Daoy (cell line): Measurements from ENCODE around the gene TGFBRAP1. TPM values are rescaled to one million over a fixed set of nuclear protein-coding genes. Genes with fewer than 3 reads are reported as not detected.

Experiments used
- DNase-seq: peaks from one replicate; pipeline ENCODE4 v3.0.0-alpha.2; 2015; ENCODE audit warnings: low read depth
- total RNA-seq: library from RNA; depleted of rRNA; stranded (reverse); fragments of >200 nt; shearing (Covaris generic); gene quantifications from 2 replicates; pipeline ENCODE4 v1.2.3, GENCODE V29; 2014

The TGFBRAP1 gene
- total RNA-seq, 1 experiment from 2014 or later: 13.4 TPM

DNA sequence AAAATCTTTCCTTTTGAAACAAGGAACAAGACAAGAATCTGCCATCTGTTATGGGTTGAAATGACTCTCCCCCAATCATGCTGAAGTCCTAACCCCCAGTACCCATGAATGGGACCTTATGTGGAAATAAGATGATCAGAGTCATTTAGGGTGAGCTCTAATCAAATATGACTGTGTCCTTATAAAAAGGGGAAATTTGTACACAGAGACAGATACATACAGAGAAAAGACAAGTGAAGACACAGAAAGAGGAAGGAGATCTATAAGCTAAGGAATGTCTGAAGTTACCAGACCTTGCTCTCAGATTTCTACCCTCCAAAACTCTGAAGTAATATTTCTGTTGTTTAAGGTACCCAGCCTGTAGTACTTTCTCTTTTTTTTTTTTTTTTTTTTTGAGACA, 15.7 kb downstream of the TGFBRAP1 start:
- no peak for DNase-seq

DNA sequence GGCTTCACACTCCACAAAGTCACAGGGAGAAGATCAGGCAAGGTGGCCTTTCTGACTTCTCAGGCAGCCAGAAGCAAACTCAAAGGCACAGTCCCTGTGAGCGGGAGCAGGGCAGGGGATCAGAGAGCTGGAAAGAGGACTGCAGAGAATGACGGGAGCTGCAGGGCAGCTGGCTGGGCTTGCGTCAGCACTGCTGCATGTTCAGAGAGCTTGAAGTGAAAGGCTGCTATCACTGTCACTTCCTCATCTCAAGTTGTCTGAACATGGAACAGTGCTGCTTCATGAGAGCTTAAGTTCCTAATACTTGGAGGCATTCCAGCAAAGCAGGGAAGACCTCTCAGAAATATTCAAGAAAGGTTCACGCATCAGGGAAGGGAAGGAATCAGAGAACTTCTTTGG, 20.4 kb downstream of the TGFBRAP1 start:
- no peak for DNase-seq

DNA sequence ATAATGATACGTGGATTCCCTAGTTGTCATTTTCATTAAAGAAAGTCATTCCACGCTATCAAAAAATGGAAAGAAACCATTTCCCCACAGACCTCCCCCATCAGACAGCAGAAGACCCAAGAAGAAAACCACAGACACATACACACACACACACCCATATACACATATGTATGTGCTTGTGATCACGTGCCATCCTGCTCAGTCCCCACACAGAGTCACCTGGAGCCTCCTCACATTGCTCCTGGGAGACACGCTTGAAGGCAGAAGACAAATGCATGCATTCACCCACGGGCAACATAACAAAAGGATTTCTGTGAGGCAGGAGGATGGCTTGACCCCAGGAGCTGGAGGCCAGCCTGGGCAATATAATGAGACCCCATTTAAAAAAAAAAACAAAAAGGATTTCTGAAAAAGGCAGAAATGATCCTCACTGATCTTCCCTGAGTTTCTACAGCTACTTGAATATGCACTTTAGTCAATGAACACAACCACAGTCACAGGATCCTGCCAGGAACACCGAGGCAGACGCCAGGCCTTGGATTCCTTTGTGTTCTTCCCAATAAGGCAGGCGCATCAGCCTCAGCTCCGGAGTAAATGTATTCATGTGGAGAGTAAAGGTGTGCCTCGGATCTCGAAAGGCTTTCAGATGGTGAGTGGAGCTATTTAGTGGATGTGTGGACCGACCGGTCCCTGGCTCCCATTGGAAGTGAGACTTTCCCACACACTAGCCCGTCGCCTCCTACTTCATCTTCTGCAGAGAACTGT, 21.0 kb downstream of the TGFBRAP1 start:
- no peak for DNase-seq

DNA sequence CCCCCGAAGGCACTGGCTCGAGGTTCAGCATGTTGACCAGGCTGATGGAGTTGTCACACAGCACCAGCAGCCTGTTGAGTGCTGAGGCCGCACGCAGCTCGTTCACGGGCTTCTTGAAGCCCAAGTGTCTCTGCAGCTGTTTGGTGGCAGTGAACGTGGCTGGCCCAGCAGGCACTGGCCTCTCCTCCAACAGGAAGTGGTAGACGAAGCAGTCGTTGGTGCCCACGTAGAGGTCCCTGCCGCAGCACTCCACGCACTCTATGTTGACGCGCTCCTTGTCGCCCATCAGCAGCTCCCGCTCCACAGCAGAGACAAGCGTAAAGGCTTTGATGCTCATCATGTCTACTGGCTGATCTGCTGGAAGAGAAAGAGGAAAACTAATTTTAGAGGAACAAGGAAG, 21.6 kb downstream of the TGFBRAP1 start:
- DNase-seq: no peak

DNA sequence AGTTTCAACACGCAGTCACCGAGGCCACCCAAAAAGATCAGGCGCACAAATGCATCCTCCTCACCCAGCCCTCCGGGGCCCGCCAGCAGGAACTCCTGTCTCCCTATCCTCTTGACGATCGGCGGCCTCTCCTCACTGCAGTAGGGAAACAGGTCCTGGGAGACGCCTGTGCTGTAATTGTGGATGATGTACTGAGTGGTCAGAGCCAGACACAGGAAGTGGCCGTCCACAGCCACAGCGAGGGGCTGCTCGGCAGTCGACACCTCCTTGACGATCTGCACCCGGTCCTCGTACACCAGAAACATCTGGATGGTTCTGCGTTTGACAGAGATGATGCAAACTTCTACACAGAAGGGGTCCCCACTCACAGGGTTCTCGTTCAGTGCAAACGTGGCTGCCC, 22.0 kb downstream of the TGFBRAP1 start:
- no peak for DNase-seq

DNA sequence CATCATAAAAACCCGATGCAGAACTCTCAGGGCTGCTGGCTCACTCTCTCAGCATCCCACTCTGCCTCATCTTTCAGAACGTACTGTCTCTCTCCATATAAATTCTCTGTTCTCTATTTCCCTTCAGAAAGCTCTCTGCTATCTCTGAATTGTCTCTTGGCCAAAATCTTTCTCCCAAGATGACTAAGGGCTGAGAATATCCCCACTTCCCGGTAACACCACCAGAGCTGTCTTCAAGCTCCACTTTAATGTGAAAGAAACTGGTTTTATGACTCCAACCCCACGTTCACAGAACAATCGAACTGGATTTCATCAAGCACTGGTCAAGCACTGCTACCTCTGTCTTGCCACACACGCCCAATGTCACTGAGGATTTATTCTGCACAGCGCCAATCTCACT, 22.4 kb downstream of the TGFBRAP1 start:
- no peak for DNase-seq

GRCh38 chr2:105301646-105302045, 27.9 kb downstream of the TGFBRAP1 start:
- DNase-seq: no peak

DNA sequence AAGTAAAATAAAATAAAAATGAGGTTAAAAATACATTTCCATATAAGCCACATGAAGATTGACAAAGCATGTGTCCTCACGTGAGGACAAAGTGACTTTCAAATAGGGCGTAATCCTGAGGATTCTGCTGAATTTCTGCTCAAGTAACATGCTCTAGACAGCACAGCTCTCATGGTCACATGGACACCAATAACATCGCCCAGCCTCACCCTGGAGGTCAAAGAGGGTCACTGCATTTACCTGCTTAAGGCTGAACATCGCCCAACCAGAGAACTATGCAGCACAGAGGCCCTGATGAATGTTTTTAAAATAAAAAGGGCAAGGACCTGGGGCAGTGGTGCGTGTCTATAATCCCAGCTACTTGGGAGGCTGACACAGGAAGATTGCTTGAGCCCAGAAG, 30.2 kb downstream of the TGFBRAP1 start:
- no peak for DNase-seq

DNA sequence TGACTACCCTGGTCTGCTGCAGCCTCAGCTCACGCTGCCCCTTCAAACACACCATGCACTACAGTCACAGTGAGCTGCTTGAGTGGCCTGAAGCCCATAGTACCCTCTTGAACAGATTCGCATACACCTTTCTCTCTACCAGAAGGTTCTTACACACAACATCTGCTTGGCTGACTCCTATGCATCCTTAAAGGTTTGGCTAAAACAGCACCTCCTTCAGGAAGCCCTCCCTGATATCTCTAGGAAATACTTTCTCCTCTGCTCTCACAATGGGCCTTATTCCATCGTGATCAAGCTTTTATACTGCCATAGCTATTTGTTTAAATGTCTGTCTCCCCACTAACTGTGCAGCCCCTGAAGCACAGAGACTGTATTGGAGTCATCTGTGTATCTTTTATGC, 31.5 kb downstream of the TGFBRAP1 start:
- no peak for DNase-seq

GRCh38 chr2:105297216-105297615, 32.3 kb downstream of the TGFBRAP1 start:
- DNase-seq: no peak

DNA sequence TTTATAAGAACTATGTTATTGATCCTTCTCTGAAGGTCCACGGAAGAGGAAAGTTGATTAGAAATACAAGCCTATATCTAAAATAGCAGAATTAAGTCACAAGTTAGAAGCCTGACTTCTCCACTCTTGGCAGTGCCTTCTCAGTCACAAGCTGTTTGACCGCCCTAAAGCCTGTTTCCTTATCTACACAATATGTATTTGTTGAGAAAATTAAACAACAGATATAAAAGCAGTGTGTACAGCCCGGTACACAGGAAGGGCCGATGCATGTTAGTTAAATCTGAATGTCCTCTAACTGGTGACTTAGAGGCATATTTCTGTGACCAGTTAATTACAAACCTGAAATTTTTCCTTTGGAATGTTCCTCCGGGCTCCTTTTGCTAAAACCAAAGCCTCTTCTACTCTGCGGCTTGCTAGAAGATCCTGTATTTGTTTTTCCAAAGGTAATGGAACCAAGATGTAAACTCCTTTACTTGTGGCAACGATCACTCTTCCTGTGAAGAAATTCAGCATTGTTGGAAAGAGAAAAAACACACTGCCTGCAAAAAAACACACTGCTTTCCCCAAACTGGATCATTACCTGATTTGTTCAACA, 33.4 kb downstream of the TGFBRAP1 start:
- no peak for DNase-seq

DNA sequence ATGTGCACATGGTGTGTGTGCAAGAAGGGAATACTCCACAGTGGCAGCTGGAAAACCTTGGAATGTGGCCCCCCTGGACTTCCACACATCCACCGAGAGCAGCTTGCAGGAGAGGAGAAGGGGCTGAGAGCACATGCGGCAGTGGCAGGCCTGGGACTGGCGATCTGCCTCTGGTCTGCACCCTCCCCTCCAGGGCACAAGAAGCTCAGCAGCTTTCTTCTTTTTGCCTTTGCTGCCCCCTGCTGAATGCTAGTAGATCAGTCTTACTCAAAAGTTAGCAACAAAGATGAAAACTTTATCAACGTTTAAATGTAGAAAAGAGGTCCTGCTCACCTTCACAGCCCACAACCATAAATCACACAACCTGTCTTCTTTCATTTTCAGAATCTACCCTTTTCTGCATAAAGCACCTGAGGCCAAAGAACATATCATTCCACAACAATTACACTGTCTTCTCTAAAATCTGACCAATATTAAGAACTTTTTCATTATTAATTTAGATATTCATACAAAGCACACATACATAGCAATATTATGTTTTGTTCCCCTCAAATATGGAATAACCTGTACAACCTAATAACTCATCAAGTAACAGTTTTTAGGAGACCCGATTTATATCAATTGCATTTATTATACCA, 34.6 kb downstream of the TGFBRAP1 start:
- peak; percentile 60 for DNase-seq

- DNase-seq: no peak
Measured at GRCh38 chr2:105294046-105294445, 35.5 kb downstream of the TGFBRAP1 start.

DNA sequence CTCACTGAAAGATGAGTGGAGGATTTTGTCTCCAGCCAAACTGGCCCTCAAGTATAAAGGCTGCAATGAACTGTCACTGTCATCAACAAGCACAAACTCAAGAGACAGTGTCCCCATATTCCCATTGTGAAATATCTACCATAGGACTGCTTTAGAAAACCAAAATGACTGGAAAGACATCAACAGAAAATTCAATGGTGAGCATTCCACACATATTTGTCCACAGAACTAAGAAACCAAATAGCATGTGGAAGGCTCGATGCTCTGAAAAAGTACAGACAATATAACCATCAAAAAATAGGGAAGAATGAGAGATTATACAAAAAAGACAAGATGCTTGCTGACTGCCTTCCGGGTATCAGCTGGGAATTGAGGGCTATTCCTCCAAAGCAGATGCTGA, 37.6 kb downstream of the TGFBRAP1 start:
- DNase-seq: no peak

- DNase-seq: no peak
Measured at GRCh38 chr2:105290981-105291660, 38.4 kb downstream of the TGFBRAP1 start.

DNA sequence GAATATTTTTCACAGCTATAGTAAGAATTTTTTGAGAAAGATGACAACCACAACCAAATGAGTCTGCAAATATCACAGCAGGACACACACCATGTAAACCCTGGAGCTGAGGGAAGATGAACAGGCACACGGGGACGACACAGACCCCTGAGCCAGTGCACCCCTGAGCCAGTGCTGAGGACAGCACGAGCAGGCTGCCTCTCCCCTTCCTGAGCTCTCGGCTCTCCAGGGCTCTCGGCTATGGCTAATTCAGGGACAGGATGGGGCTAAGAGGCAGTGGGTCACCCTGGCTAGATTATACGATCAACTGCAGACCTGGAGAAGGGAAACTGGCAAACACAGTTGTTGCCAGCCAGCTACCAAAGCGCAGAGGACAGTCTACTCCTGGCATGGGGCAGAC, 41.4 kb downstream of the TGFBRAP1 start:
- no peak for DNase-seq

DNA sequence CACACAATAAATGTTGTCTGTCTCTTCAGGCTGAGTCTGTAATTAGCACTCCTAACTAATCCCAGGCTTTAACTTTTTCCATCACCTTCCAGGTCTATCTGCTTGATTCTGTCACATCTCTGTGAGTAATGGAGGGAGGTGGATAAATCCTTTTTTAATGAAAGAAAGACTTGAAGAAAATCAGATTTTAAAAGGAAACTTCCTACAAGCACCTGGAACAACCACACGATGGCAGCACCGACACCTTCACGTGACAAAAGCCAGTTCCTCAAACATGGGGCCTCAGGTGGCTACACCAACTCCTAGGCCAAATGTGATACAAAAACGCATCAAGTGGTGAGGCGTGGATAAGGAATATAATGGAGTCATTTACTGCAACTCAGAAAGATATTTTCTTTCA, 41.8 kb downstream of the TGFBRAP1 start:
- peak; percentile 65 for DNase-seq

GRCh38 chr2:105283532-105283931, 46.0 kb downstream of the TGFBRAP1 start:
- no peak for DNase-seq

DNA sequence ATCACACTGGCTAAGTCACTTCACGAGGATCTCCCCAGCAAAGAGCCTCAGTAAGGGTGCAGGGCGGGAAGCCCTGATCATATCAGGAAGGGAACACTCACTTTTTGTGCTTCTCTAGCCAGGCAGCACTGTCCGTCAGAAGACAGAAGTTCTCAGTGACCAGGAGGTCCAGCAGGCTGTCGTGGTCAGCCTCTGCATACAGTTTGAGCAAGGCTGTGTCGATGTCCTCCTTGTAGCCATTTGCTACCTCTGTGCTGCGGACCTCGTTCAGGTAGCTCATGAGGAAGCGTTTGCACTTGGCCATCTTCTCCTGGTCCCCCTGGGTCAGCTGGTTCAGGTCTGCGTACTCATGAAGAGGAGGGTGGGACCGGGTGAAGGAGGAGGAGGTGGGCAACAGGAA, 49.3 kb downstream of the TGFBRAP1 start:
- DNase-seq: no peak

- no peak for DNase-seq
Measured at GRCh38 chr2:105279126-105279525, 50.4 kb downstream of the TGFBRAP1 start.

DNA sequence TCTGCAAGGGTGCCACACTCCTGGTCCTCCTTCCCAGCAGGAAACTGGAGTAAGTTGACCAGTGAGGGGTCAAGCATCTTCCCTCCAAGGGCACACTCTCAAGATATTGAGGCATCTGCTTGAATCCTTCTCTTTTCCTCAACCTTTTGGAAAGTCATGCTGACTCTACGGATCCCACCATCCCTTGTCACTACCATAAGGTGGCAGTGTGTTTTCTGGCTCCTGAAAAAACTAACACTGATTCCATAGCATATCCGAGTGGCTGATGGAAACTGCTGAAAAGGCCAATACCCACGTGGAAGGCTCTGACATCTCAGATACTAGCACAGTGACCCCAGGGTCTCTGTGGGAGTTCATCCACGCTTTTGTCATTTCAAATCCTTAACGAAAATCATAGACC, 50.9 kb downstream of the TGFBRAP1 start:
- no peak for DNase-seq

GRCh38 chr2:105274046-105274445, 55.5 kb downstream of the TGFBRAP1 start:
- no peak for DNase-seq

DNA sequence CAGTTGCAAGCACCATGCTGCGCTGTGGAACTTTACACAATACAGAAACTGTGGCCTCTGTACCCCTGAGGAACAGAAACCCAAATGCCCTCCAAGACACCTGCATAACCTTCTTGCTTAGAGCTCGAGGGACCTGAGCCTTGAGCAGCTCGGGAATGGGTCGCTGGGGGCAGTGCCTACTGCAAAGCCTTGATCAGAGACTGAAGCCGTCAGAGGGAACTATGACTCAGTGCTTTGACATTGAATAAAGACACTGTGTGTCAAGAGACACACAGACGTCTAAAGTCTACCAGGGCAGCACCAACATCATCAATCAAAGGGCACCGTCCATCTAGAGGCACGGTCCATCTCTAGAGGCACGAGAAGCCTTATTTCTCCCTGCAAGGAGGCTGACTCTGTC, 57.4 kb downstream of the TGFBRAP1 start:
- DNase-seq: no peak
